Progenitor cell of endocrine pancreas (in vitro differentiated cells): ENCODE results near the gene BAHCC1. TPM values are rescaled to one million over a fixed set of nuclear protein-coding genes. Genes with fewer than 3 reads are reported as not detected.

Source experiments
- DNase-seq: peaks from one replicate; pipeline ENCODE4 v3.0.0; 2021; ENCODE audit warnings: low spot score; ENCODE audit not compliant: unreplicated experiment
- H3K27ac Mint-ChIP-seq: 2 replicates; pipeline ENCODE4 v1.8.0; 2021; ENCODE audit warnings: mild to moderate bottlenecking, moderate library complexity, mixed read lengths
- H3K27me3 Mint-ChIP-seq: 2 replicates; pipeline ENCODE4 v1.8.0; 2021; ENCODE audit warnings: mixed read lengths
- H3K36me3 Mint-ChIP-seq: 2 replicates; pipeline ENCODE4 v1.8.0; 2022; ENCODE audit warnings: mixed read lengths; ENCODE audit not compliant: insufficient read depth
- H3K4me1 Mint-ChIP-seq: 2 replicates; pipeline ENCODE4 v1.8.0; 2021; ENCODE audit warnings: low read depth, mixed read lengths
- H3K4me3 Mint-ChIP-seq: 2 replicates; pipeline ENCODE4 v1.8.0; 2021; ENCODE audit warnings: low read depth, mild to moderate bottlenecking, moderate library complexity, mixed read lengths
- H3K9me3 Mint-ChIP-seq: 2 replicates; pipeline ENCODE4 v1.8.0; 2021; ENCODE audit warnings: low read depth, mixed read lengths
- total RNA-seq: library from RNA; stranded (reverse); gene quantifications from 2 replicates; pipeline ENCODE4 v1.2.1, GENCODE V29; 2021
- TF ChIP-seq, protein P1 (sequence below): fragments of 200-600 bp; sonication (generic); IDR thresholded peaks from one replicate; pipeline ENCODE4 v1.5.0; 2021; ENCODE audit warnings: antibody characterized with exemption, mild to moderate bottlenecking; ENCODE audit not compliant: unreplicated experiment

The BAHCC1 gene
- total RNA-seq, 1 donor from 2014 or later, result 40.5 TPM

- Mint-ChIP-seq H3K27me3 (no peaks in the 10 kb centered on the region), H3K27ac (no peak overlapping the region), H3K36me3 (no peaks in the 10 kb centered on the region), H3K4me1 (no peaks in the 10 kb centered on the region), H3K9me3 (no peaks in the 10 kb centered on the region), H3K4me3 (no peak overlapping the region)
- TF ChIP-seq, protein P1, sequence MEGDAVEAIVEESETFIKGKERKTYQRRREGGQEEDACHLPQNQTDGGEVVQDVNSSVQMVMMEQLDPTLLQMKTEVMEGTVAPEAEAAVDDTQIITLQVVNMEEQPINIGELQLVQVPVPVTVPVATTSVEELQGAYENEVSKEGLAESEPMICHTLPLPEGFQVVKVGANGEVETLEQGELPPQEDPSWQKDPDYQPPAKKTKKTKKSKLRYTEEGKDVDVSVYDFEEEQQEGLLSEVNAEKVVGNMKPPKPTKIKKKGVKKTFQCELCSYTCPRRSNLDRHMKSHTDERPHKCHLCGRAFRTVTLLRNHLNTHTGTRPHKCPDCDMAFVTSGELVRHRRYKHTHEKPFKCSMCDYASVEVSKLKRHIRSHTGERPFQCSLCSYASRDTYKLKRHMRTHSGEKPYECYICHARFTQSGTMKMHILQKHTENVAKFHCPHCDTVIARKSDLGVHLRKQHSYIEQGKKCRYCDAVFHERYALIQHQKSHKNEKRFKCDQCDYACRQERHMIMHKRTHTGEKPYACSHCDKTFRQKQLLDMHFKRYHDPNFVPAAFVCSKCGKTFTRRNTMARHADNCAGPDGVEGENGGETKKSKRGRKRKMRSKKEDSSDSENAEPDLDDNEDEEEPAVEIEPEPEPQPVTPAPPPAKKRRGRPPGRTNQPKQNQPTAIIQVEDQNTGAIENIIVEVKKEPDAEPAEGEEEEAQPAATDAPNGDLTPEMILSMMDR, result peak; percentile 78
- peak; percentile 68 for DNase-seq
These were observed 45.4 kb downstream of the BAHCC1 start for GRCh38 chr17:81440511-81441244.

DNA sequence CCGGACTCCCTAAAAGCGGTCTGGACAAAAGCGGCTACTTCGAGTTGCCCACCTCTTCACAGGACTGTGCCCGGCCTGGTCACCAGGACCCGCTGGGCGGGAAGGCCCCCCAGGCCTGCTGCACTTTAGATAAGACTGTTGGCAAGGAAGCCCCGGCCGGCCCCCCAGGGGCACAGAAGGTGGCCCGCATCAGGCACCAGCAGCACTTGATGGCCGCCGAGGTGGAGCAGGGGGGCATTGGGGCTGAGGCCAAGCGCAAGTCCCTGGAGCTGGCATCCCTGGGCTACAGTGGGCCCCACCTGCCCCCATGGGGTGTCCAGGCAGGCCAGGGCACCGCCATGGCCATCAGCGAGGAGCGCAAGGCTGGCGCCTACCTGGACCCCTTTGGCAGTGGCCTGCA, 47.5 kb downstream of the BAHCC1 start:
- H3K4me1 Mint-ChIP-seq, result no peaks in the 10 kb centered on the region
- H3K4me3 Mint-ChIP-seq, result no peak overlapping the region
- no peak for DNase-seq
- no peaks in the 10 kb centered on the region for H3K27me3 Mint-ChIP-seq
- TF ChIP-seq, protein P1, result no peak
- no peaks in the 10 kb centered on the region for H3K9me3 Mint-ChIP-seq
- H3K36me3 Mint-ChIP-seq, result no peaks in the 10 kb centered on the region
- H3K27ac Mint-ChIP-seq, result no peak overlapping the region

DNA sequence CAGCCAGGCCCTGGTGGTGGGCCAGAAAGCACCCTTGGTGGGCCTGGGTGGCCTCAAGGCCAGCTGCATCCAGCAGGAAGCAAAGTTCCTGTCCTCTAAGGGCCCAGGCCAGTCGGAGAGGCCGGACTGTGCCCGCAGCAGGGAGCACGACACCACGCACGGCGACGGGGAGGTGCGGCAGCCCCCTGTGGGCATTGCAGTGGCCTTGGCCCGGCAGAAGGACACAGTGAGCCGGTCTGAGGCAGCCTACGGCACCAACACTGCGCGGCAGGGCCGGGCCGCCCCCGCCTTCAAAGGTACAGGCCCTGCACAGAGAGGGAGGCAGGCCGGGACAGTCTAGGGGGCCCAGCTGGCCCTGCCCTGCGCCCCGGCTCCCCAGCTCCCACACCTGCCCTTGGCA, 48.0 kb downstream of the BAHCC1 start:
- Mint-ChIP-seq H3K4me3 (no peak overlapping the region), H3K36me3 (no peaks in the 10 kb centered on the region), H3K27me3 (no peaks in the 10 kb centered on the region), H3K9me3 (no peaks in the 10 kb centered on the region), H3K4me1 (no peaks in the 10 kb centered on the region), H3K27ac (no peak overlapping the region)
- no peak for DNase-seq
- TF ChIP-seq, protein P1, result no peak

DNA sequence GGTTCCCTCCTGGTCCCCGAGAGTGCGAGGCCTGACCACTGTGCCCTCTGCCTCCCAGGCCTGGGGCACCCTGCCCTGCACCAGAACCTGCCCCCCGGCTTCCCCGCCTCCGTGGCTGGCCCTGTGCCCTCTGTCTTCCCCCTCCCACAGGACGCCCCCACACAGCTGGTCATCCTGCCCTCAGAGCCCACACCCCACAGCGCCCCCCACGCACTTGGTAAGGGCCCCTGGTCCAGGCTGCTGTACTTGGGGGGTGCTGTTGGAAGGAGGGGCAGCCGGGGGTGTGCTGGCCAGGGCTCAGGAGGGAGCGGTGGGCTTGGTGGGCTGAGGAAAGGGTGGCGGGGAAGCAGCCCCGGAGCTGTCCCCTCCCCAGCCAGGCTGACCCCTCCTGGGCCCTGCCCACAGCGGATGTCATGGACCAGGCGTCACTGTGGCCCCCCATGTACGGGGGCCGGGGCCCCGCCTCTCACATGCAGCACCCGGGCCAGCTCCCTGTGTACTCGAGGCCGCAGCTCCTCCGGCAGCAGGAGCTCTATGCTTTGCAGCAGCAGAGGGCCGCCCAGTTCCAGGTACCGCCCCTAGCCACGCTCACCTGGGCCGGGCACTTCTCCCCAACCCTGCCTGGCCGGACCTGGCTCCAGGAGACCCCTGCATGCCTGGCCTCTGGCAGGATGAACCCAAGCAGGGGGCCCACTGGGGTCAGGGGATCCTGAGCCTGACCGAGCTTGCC, 49.5 kb downstream of the BAHCC1 start:
- H3K9me3 Mint-ChIP-seq, result no peaks in the 10 kb centered on the region
- H3K36me3 Mint-ChIP-seq, result no peaks in the 10 kb centered on the region
- DNase-seq, result no peak

More for the DNA sequence above, 49.5 kb downstream of the BAHCC1 start:
- Mint-ChIP-seq H3K4me1 (no peaks in the 10 kb centered on the region), H3K4me3 (no peak overlapping the region), H3K27ac (no peak overlapping the region), H3K27me3 (no peaks in the 10 kb centered on the region)
- TF ChIP-seq, protein P1, result no peak
